Right atrium auricular region (tissue), 2 donors: ENCODE measurements around the gene EIF2B2. TPM values are rescaled to one million over a fixed set of nuclear protein-coding genes. Genes with fewer than 3 reads are reported as not detected.

Experiments
- DNase-seq: peaks from one replicate; pipeline ENCODE4 v3.0.0-alpha.2; 2019; ENCODE audit warnings: low spot score
- H3K27ac ChIP-seq, 2 donors: fragments of 200-600 bp; sonication (generic); 1 replicate in 1 of 2; 2 replicates in 1 of 2; pipeline ENCODE4 v1.5.1; 2016 to 2019
- H3K27me3 ChIP-seq, 2 donors: fragments of 200-600 bp; sonication (generic); one replicate each; pipeline versions ENCODE4 v1.5.1 to v1.6.0; 2017 to 2019
- H3K36me3 ChIP-seq: fragments of 200-600 bp; sonication (generic); one replicate; pipeline ENCODE4 v1.5.1; 2016
- H3K4me1 ChIP-seq, 2 donors: fragments of 200-600 bp; sonication (generic); one replicate each; pipeline versions ENCODE4 v1.5.1 to v1.6.0; 2017 to 2019
- H3K4me3 ChIP-seq, 2 donors: fragments of 200-600 bp; sonication (generic); 1 replicate in 1 of 2; 2 replicates in 1 of 2; pipeline ENCODE4 v1.5.1; 2017 to 2019; ENCODE audit warnings: mild to moderate bottlenecking in 1 of 2, moderate library complexity in 1 of 2
- H3K9me3 ChIP-seq, 2 donors: fragments of 200-600 bp; sonication (generic); one replicate each; pipeline ENCODE4 v1.5.1; 2019
- CTCF ChIP-seq, 2 donors: fragments of 200-600 bp; sonication (generic); IDR thresholded peaks; one replicate each; pipeline ENCODE4 v1.5.1; 2019; ENCODE audit warnings: antibody characterized with exemption in 2 of 2
- total RNA-seq, 2 donors: library from RNA; depleted of rRNA; stranded (reverse); fragments of >200 nt; gene quantifications; one replicate each; pipeline ENCODE4 v1.1.0, GENCODE V29; 2016

The EIF2B2 gene
- total RNA-seq, 2 donors from 2014 or later: 26.1 to 35.3 TPM

- TF ChIP-seq CTCF (IDR thresholded peaks at IDR 0.05): no peak
- Histone ChIP-seq H3K27ac (peak overlapping the region in 1 of 2 donors; percentile 32), H3K4me1 (peaks cover 0 to 20% of the 10 kb centered on the region in 2 donors), H3K4me3 (no peak overlapping the region), H3K27me3 (no peaks in the 10 kb centered on the region), H3K9me3 (no peaks in the 10 kb centered on the region), H3K36me3 (no peaks in the 10 kb centered on the region)
- no peak for DNase-seq
Observed at GRCh38 chr14:74965486-74966153, 37.1 kb upstream of the EIF2B2 start.

- no peak for TF ChIP-seq CTCF (IDR thresholded peaks at IDR 0.05)
- Histone ChIP-seq H3K9me3 (no peaks in the 10 kb centered on the region), H3K4me3 (no peak overlapping the region), H3K27me3 (no peaks in the 10 kb centered on the region), H3K4me1 (peaks cover 0 to 25% of the 10 kb centered on the region in 2 donors), H3K27ac (no peak overlapping the region), H3K36me3 (no peaks in the 10 kb centered on the region)
- DNase-seq: no peak
Observed at GRCh38 chr14:74968811-74969210, 33.9 kb upstream of the EIF2B2 start.

- Histone ChIP-seq H3K9me3 (no peaks in the 10 kb centered on the region), H3K36me3 (no peaks in the 10 kb centered on the region), H3K27ac (peak overlapping the region; percentile 3 to 51), H3K27me3 (no peaks in the 10 kb centered on the region), H3K4me1 (peaks cover 0 to 37% of the 10 kb centered on the region in 2 donors), H3K4me3 (no peak overlapping the region)
- TF ChIP-seq CTCF (IDR thresholded peaks at IDR 0.05): no peak
- DNase-seq: no peak
Observed at GRCh38 chr14:74973003-74973653, 29.6 kb upstream of the EIF2B2 start.

GRCh38 chr14:74973905-74974363, 28.8 kb upstream of the EIF2B2 start:
- H3K27me3 ChIP-seq: no peaks in the 10 kb centered on the region
- no peak for DNase-seq
- peak overlapping the region in 1 of 2 donors; percentile 51 for H3K27ac ChIP-seq
- no peaks in the 10 kb centered on the region for H3K9me3 ChIP-seq
- no peaks in the 10 kb centered on the region for H3K36me3 ChIP-seq
- peaks cover 0 to 37% of the 10 kb centered on the region in 2 donors for H3K4me1 ChIP-seq
- H3K4me3 ChIP-seq: no peak overlapping the region
- no peak for TF ChIP-seq CTCF (IDR thresholded peaks at IDR 0.05)

- DNase-seq: no peak
- peaks cover 0 to 41% of the 10 kb centered on the region in 2 donors for H3K4me1 ChIP-seq
- H3K9me3 ChIP-seq: no peaks in the 10 kb centered on the region
- H3K27me3 ChIP-seq: no peaks in the 10 kb centered on the region
- H3K36me3 ChIP-seq: no peaks in the 10 kb centered on the region
- H3K4me3 ChIP-seq: no peak overlapping the region
- TF ChIP-seq CTCF (IDR thresholded peaks at IDR 0.05): no peak
- H3K27ac ChIP-seq: no peak overlapping the region
Observed at GRCh38 chr14:74974364-74975058, 28.2 kb upstream of the EIF2B2 start.
